Kidney capillary endothelial cell (primary cell): ENCODE data around the gene FCGR3A.
A peak's percentile ranks its signal among the peaks of the same experiment; 100 is the strongest.
"Not testable (repeated sequence)": the region's sequence is repeated elsewhere in the genome, so short reads cannot be mapped to it uniquely, and the experiment has no call there.

Source experiments
- DNase-seq: peaks from one replicate; pipeline ENCODE4 v3.0.0-alpha.2; 2018; ENCODE audit warnings: low spot score

The FCGR3A gene

DNA sequence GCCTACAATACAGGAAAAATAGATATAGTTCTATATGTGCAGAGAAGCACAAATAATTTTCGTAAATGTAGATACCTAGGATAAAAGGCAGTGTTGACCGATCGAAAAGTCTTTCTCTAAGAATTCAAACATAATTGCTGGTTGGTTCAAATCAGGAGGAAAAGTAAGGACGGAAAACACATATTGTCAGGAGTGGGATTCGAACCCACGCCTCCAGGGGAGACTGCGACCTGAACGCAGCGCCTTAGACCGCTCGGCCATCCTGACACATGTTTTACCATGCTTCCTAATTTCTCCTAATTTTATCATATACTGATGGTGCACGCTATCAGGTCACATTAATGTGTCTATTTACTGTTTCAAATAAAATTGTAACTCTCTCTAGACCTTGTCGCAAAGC lies 19.5 kb downstream of the FCGR3A start:
- peak; percentile 55 for DNase-seq

DNA sequence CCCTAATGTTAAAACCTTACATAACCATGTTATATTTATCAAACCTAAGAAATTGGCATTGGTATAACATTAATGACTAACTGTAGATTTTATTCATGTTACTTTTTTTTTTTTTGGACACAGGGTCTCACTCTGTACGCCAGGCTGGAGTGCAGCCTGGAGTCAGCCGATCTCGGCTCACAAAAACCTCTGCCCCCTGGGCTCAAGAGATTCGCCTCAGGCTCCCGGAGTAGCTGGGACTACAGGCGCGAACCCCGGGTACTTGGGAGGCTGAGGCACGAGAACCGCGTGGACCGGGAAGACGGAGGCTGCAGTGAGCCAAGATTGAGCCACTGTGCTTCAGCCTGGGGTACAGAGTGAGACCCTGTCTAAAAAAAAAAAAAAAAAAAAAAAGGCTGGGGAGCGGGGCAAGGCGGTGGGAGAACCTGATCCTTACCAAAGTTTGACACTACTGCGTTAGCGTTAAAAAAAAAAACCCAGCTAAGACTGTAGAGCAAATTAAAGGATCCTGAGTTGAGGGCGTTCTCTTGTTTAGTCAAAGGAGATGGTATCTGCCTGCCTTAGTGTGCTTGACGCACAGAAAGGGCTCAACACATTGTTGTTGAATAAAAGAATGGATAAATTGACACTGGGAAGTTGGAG lies 20.0 kb downstream of the FCGR3A start:
- not testable (repeated sequence) for DNase-seq

DNA sequence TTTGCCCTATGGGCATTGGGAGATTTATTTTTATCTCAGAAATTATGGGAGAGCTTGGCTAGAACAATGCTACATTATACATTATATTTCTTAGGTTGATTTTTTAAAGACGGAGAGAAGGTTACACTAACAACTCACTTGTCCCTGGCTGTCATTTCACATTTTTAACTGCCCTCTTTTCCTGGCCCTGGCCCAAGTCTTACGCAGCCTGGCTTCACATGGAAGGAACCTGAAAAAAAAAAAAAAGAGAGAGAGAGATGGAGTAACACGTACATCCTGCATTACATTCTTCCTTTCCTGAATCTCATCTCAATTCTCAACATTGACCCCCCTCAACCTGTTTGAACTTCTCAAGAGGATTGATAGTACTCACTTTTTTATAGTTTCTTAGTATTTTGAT lies 21.1 kb downstream of the FCGR3A start:
- DNase-seq: not testable (repeated sequence)

DNA sequence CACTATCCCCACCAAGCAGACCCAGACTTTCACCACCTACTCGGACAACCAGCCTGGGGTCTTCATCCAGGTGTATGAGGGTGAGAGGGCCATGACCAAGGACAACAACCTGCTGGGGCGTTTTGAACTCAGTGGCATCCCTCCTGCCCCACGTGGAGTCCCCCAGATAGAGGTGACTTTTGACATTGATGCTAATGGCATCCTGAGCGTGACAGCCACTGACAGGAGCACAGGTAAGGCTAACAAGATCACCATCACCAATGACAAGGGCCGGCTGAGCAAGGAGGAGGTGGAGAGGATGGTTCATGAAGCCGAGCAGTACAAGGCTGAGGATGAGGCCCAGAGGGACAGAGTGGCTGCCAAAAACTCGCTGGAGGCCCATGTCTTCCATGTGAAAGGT lies 23.7 kb downstream of the FCGR3A start:
- not testable (repeated sequence) for DNase-seq

DNA sequence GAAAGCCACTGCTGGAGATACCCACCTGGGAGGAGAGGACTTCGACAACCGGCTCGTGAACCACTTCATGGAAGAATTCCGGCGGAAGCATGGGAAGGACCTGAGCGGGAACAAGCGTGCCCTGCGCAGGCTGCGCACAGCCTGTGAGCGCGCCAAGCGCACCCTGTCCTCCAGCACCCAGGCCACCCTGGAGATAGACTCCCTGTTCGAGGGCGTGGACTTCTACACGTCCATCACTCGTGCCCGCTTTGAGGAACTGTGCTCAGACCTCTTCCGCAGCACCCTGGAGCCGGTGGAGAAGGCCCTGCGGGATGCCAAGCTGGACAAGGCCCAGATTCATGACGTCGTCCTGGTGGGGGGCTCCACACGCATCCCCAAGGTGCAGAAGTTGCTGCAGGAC lies 24.3 kb downstream of the FCGR3A start:
- not testable (repeated sequence) for DNase-seq

DNA sequence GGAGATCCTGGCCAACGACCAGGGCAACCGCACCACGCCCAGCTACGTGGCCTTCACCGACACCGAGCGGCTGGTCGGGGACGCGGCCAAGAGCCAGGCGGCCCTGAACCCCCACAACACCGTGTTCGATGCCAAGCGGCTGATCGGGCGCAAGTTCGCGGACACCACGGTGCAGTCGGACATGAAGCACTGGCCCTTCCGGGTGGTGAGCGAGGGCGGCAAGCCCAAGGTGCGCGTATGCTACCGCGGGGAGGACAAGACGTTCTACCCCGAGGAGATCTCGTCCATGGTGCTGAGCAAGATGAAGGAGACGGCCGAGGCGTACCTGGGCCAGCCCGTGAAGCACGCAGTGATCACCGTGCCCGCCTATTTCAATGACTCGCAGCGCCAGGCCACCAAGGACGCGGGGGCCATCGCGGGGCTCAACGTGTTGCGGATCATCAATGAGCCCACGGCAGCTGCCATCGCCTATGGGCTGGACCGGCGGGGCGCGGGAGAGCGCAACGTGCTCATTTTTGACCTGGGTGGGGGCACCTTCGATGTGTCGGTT lies 24.8 kb downstream of the FCGR3A start:
- DNase-seq: not testable (repeated sequence)

DNA sequence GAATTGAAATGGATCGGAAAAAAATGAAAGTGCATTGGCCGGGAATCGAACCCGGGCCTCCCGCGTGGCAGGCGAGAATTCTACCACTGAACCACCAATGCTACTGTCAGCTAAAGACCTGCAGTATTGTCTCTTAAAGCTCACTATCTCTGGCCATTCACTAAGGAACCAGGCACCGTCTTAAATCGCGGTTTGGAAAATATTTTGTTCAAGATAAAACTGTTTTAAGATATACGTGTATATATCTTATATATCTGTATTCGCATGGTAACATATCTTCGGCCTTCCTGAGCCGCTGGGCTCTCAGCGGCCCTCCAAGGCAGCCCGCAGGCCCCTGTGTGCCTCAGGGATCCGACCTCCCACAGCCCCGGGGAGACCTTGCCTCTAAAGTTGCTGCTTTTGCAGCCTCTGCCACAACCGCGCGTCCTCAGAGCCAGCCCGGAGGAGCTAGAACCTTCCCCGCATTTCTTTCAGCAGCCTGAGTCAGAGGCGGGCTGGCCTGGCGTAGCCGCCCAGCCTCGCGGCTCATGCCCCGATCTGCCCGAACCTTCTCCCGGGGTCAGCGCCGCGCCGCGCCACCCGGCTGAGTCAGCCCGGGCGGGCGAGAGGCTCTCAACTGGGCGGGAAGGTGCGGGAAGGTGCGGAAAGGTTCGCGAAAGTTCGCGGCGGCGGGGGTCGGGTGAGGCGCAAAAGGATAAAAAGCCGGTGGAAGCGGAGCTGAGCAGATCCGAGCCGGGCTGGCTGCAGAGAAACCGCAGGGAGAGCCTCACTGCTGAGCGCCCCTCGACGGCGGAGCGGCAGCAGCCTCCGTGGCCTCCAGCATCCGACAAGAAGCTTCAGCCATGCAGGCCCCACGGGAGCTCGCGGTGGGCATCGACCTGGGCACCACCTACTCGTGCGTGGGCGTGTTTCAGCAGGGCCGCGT lies 25.5 kb downstream of the FCGR3A start, which contains the start of gene HSPA6:
TSS of gene HSPA6 (plus strand) at position 724 of the 925 bp plus-strand sequence. CDS start at position 843, 119 bp downstream.
- DNase-seq: peak; percentile 60

DNA sequence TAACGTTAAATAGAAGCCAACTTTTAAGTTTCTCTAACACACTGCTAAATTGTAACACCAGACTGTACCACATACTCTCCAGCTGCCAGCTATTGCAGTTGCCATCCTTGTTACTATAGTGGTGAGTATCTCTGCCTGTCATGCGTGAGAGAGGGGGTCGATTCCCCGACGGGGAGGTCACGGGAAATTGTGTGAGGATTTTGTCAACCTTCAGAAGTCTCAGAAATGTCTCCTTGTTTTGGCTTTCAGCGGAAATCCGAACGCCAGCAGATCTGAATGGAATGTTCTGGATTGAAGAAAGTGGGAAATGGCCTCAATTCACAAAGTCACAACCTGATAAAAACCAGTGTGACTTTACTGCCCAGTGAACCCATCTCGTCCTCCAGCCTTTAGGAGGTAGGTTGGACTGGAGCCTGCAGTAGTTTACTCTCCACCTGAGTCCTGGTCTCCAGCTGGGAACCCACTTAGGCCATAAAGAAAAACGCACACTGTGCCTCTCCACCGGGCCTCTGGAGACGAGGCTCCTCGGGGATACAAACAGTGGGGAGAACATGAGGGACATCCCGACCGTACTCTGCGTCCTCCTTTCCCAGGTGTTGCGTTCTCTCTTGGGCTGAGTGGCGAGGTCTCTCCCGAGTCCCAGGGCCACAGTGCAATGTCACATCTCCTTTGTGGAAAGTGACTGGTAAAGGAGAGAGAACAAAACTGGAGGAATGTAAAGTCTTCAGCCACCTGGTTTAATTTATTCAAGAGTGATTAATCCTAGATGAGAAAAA lies 26.4 kb downstream of the FCGR3A start:
- DNase-seq: not testable (repeated sequence)

DNA sequence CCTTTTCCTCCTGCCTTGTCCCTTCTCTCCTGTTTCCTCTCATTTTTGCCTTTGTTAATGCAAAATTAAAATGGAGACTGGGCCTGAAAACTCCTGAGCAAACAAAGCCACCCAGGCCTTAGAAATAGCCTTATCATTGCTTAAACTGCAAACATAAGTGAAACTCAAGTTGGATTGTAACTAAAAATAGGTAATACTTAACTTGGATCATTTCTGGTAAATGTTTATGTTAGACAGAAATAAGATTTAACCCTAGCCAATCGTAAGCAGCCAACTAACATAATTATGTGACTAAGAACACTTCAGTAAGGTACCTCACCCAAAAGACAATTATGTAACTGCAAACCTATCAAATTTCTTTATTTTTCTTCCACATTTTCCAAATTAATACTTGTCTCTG lies 35.7 kb downstream of the FCGR3A start:
- not testable (repeated sequence) for DNase-seq

DNA sequence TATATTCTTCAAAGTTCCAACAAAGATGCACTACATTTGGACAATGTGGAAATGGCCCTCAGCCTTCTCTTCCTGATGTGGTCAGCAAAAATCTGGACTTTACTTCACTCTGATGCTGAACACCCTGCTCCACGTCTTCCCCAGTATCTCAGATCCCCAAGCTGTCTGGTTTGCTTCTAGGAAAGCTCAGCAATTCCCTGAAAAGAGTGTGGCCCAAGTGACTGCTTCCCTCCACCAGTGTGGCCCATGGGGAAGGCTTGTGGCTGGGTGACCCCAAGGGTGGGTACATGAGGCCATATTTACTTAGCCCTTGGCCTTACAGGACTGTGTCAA lies 36.2 kb downstream of the FCGR3A start:
- DNase-seq: not testable (repeated sequence)

DNA sequence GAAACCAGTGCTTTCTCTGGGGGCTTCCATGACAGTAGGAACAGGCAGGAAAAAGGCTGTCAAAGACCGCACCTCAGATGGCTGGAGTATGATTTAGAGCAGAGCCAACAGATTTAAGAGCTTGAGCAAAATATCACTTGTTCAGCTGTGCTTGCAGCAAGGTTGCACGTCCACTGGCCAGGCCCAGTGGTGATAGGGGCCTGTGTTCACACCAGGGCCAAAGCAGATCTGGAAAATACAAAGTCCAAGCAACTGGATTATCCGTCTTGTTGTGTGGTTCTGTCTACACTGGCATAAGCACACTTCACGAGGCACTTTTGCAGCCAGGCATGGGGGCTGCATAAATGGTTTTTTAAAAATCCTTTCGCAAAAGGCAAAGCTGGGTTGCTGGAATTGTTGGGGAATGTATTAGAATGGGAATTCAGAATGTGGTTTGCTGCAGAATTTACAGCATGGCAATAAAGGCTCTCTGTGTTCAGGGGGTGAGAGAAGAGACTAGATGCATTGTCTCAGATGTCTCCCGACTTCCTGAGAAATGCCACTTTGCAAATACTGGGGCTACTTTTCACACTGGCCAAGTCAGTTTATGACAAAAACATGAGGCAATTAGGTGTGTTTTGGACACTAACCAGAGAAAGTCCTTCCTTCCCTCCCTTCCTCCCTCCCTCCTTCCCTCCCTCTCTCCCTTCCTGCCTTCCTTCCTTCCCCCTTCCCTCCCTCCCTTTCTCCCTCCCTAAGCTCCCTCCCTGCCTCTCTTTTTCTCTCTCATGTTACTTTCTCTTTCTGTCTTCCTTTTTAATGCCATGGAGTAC lies 36.8 kb downstream of the FCGR3A start:
- DNase-seq: not testable (repeated sequence)

DNA sequence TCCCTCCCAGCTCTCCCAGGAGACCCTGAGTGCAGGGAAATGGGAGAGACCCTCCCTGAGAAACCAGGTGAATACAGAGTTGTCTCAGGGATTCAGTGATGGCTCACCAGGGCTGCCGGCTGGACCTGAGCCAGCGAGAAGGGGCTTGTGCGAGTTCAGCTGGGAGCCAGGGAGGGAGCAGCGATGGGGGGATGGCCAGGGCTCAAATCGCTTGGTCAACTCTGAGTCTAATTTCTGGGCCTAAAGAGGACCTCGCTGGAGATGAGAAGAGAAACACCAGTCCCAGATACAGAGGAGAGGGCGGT lies 37.9 kb downstream of the FCGR3A start:
- no peak for DNase-seq

DNA sequence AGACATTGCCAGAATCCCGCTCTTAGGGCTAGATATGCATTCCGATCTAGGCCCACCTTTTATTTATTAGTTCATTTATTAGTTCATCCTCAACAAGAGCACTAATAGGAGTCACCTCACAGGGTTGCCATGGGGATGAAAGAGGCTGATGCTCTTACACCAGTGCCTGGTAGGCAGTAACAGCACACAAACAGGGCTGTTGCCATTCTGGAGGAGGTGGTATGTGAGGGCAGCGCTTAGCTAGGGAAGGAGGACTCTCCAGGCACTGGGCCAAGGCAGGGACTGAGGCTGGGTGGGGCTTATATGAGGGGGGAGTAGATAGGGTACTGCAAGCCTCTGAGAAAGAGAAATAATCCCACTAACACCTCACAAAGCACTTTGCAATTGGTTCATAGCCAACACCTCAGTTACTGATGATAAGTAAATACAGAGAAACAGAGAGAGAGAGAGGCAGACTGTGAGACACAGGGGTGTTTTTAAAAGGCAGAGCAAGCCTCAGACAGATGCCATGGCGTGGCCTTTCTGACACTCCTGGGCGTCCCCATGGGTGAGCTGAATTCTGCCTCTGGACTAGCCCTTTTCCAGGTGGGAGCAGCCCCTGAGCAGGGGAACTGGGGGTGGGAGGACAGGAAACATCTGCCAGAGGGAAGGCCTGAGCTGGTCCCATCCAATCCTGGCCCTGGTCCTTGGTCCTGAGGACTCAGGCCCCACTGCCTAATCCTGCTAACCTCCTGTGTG lies 38.4 kb downstream of the FCGR3A start:
- no peak for DNase-seq

DNA sequence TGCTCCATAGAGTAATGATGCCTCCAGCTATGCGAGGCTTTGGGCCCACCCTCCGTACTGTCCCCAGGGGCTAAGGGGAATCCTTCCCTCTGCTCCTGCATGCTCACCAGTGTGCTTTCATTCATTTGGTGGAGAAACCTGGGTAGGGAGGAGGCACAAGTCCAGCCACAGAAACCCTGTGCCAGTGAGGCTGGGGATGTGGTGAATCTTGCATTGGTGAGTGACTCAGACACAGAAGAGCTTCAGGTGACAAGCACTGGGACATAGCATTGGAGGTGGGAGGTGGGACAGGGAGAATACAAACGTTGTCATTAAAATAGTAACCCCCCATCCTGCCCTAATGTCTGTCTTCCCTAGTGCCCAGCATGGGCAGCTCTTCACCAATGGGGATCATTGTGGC lies 39.1 kb downstream of the FCGR3A start:
- DNase-seq: no peak

DNA sequence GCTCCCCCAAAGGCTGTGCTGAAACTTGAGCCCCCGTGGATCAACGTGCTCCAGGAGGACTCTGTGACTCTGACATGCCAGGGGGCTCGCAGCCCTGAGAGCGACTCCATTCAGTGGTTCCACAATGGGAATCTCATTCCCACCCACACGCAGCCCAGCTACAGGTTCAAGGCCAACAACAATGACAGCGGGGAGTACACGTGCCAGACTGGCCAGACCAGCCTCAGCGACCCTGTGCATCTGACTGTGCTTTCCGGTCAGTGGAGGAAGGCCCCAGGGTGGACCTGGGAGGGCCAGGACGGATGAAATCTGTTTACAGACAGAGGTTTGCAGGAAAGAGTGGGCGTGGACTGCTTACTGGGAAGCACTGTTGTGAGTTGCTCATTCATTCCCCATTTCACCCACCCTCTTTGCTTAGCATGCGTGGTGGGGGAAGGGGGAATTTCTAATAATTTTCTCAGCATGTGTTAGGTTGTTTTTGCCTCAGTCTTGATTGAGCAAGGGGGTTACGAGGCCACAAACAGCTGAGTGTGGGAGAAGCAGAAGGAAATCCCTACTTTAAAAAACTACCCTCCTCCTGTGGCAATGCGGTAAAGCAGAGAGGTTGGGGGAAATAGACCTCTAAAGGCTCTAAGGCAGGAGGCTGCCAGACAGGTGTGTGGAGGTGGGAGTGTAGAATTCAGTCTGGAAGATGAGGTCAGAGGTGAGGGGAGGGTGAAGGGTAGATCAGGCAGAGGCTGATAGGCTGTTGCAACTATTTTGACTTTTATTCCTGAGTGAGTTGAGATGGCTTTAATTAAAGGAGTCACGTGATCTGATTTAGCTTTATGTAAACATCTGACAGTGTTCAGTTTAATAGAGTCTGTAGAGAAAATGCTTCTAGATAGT lies 43.0 kb downstream of the FCGR3A start:
- no peak for DNase-seq

DNA sequence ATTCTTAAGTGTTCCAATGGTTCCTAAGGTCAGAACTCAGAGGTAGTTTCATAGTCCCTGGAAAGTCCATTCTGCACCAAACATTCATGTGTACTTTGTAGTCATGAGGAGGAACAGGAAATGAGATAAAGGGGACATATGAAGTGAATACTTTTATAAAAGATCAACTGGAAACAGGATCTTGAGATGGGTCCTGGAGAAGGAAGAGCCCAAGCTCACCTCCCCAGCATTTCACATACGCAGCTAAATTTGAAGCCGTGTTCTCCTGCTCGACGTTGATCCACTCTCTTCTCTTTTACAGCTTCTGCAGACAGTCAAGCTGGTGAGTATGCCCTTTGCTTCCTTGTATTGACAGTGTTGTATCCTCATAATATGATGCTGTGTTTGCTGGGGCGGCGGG lies 43.9 kb downstream of the FCGR3A start:
- DNase-seq: no peak

DNA sequence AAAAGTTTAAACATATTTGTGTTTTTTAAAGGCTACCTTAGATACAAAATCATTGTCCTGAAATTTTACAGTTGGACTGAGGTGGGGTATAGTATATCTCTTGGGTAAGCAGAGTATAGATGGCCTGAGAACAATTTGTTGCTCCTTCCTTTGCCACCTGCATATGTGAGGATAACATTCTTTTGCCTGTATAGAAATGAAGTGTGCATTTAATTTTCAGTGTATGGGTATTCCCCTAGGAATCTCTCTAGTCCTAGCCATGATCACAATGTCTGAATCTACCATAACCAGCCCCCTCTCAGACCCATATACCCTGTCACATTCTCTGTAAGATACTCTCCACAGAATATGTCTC lies 46.2 kb downstream of the FCGR3A start:
- DNase-seq: no peak

DNA sequence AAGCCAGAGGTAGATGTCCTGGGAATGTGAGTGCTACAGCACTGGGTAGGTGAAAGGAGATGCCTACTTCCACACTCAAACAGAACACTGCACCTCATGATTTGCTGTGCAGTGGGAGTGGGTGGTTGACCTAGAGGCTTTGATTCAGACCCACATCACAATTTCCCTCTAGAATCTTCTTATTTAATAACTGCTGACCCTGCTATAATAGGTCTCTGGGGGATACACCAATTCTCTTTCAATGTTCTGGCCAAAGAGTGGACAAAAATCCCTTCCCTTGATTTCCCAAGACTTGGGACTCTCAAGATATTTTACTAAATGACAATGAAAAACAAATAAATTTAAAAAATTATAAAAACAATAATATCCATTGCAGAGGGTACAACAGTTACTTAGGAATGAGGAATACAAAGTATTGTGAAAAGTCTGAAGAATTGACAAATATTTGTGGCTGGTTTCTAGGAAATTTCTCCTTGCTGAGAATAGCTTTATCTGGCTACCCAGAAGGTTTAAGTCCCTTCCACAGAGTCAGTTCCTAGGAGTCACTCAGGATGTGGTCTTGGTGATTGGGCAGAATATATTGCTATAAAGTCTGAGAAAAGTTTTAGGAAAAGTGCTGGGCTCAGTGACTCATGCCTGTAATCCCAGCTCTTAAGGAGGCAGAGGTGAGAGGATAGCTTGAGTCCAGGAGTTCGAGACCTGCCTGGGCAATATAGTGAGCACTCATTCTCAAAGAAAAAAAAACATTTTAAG lies 46.8 kb downstream of the FCGR3A start:
- DNase-seq: no peak

DNA sequence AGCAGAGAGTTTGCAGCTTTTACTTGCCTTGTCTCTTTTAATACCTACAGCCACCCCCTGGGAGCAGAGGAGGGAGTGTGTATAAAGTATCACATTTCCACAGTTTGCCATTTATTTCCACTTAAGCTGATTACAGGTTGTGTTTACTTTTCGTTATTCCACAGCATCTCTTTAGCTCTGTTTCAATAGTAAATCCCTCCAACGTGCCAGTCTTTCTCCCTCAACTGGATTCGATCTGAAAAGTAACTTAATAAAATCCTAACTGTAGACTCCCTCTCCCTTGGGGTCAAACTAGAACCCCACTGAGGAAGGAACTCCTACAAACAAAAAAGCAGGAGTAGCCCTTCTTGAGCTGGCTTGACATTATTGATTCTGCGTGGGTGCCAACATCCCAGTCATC lies 47.4 kb downstream of the FCGR3A start:
- DNase-seq: no peak
